GM18502 (cell line): ENCODE measurements around the gene TRIM39.

Experiments used
- ATAC-seq: cut with Tn5 transposase; IDR thresholded peaks from one replicate; pipeline ENCODE4 v1.9.1; 2021; ENCODE audit warnings: mild to moderate bottlenecking; ENCODE audit not compliant: unreplicated experiment, poor library complexity

TRIM39 gene

DNA sequence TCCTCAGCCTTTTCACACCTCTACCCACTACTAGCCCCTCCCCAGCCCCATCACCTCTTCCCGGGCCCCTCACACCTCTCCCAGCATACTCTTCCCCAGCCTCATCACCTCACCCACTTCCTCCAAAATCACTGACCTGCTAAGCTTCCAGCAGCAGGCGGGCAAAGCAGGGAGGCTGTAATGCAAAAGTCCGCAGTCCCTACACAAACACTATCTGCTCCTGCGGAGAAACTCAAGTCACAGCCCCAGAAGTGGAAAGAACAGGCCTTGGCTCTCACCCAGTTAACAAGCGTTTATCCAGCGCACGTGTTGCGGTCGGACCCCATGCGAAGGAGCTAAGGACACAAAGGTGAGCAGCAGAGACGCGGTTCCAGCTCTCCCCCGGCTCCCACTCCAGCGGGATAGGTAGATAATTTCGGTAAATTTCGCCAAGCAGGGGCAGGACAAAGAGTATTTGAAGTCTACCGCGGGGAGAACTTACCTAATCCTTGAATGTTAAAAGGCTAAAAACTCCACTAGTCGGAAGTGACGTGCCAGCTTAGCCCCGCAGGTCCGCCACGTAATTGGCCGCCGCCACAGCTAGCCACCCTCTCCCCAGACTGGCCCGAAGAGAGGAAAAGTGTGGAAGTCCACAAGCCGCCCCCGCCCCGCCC, 728 bp upstream of the TRIM39 start:
- ATAC-seq = peak; percentile 44

DNA sequence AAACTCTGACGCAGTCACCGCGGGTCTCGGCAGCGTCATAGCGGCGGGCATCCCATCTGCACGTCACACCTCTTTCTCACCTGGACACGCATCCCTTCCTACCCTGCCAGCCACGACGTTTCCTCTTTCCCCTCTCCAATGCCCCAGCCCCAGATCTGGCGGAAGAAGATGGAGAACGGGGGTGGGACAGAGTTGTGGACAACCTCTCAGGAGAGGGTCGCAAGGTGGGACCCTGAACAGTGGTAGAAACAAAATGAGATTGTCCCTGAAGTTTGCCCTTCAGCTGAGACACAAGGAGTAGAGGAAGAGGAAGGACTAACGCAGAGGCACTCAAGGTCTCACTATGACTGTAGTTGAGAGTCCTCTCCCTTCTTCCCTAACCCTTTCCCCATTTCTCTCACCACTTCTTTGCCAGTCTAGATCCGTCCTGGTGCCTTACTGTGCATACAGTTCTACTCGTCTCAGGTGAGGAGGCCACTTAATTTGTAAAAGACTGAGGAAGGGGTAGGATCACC, 562 bp downstream of the TRIM39 start:
- no peak for ATAC-seq

DNA sequence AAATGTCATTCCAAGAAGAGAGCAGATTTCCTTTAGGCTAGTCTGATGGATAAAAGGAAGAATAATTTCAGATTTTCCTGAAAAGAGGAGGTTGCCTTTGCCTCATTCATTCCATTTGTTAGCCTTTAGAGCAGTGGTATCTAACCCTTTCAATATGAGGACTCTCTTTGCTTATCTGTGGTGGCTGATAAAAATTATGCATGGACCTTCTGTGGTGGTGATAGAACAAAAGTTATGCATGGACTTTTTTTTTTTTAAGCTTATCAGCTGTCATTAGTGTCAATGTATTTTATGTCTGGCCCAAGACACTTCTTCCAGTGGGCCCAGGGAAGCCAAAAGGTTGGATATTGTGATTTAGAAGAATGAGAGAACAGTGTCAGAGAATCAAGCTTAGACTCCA, 1.7 kb downstream of the TRIM39 start:
- ATAC-seq = no peak

DNA sequence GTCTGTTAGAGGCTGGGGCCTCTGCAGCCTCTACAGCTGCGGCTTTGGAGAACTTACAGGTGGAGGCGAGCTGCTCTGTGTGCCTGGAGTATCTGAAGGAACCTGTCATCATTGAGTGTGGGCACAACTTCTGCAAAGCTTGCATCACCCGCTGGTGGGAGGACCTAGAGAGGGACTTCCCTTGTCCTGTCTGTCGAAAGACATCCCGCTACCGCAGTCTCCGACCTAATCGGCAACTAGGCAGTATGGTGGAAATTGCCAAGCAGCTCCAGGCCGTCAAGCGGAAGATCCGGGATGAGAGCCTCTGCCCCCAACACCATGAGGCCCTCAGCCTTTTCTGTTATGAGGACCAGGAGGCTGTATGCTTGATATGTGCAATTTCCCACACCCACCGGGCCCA, 2.6 kb downstream of the TRIM39 start:
- ATAC-seq = no peak

DNA sequence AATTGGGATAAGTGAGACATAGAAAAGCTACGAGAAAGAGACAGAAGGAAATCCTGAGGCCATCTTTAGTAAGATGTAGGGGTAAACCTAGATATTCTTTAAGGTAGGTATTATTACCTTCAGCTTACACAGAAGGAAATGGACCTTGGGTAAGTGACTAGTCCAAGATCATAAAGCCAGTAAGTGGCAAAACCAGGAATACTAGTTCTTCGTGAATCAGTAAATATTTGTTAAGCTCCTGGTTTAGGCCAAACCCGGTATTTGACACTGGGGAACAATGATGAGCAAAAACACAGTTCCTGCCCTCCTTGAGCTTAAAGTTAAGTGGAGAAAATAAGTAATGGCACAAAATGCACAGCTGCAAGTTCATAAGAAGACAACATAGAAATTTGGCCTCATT, 5.3 kb downstream of the TRIM39 start:
- no peak for ATAC-seq

DNA sequence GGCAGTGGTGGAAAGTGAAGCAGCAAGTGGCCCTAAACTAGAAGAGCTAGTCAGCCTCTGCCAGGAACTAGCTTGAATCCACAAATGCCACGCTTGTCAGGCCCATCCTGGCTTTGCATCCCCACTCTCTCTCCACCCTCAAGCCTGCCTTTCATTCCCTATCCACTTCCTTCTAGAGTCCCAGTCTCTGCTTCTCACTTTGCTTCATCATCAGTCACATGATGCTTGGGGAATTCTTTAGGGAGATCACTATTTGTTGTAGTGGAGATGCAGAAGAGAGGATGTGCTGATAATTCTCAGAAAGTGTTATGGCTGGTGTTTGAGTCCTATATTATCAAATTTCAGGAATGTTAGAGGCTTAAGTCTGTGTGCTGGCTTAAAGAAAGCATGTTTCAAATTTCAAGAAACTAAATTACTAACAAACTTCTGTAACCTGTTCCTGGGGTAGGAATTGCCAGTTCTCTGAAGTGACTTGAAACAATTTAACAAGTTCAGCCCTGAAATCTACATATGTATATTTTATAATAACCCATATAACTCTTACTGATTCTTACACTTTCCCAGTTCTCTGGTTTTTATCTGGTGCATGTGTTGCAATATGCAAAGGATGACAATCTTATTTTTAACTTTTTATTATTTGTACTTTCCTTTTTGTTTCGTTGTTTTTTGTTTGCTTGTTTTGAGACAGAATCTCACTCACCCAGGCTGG, 7.5 kb downstream of the TRIM39 start:
- ATAC-seq = no peak

DNA sequence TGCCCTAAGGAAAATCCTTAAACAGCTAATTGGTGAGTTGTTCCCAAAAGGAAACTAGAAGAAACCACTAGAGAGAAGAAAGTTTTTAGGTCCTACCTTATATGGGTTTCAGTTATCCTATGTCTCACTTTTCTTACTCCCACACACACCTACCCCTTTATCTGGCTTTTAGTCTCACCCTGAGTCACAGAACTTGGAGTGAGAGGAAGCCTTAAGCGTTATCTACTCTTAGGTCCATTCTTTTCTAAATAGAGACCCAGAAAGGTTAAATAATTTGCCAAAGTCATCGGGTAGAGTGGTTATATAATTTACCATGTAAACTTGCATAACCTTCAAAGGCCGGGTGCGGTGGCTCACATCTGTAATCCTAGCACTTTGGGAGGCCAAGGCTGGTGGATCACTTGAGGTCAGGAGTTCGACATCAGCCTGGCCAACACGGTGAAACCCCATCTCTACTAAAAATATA, 13.9 kb downstream of the TRIM39 start:
- ATAC-seq = no peak

DNA sequence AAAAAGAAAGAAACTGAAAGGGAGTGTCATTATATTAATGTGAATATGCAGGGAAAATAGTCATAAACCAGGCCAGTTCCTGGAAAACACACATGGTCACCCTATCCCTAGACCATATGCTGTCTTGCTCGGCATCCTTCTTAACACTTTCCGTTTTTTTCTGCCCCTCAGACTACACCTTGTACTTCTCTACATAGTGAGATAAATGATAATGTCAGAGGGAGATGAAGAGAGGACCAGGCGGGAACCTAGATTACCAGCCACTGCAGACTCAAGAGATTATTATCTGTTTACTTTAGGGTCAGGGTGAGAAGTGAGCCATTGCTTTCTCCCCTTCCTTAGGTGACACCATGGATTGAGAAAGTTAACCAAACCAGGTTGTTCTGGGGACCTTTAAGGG, 14.5 kb downstream of the TRIM39 start:
- no peak for ATAC-seq

DNA sequence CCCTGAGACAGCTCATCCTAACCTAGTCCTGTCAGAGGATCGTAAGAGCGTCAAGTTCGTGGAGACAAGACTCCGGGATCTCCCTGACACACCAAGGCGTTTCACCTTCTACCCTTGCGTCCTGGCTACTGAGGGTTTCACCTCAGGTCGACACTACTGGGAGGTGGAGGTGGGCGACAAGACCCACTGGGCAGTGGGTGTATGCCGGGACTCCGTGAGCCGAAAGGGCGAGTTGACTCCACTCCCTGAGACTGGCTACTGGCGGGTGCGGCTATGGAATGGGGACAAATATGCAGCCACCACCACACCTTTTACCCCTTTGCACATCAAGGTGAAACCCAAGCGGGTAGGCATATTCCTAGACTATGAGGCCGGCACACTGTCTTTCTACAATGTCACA, 15.0 kb downstream of the TRIM39 start:
- ATAC-seq = no peak

DNA sequence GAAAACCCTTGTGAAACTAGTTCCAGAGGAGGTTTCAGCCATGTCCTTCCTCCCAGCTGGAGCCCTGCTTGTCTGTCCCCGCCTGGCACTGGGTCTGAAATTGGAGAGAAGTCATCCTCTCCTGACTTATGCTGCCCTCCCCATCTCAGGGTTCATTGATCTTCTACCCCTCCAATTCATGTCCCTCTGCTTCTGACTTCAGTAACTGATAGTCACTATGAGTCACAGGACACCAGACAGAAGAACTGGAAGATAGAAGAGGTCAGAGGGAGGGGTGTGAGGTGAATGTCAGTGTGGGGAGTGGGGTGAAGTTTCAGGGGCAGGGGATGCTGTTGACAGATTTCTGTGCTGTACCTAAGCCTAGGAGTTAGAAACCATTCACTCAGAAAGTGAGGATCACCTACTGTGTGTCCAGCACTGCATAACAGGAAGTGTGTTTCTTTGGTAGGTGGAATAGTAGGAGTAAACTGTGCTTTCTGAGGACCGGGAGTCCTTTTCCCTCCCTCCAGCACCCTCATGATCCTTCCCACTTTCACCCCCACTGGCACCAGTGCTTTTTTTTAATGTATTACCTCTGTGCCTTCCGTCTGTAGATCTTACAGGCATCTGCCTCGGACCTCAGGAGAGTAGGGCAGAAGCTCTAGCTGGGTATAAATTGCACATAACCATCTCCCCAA, 17.6 kb downstream of the TRIM39 start:
- ATAC-seq = no peak

DNA sequence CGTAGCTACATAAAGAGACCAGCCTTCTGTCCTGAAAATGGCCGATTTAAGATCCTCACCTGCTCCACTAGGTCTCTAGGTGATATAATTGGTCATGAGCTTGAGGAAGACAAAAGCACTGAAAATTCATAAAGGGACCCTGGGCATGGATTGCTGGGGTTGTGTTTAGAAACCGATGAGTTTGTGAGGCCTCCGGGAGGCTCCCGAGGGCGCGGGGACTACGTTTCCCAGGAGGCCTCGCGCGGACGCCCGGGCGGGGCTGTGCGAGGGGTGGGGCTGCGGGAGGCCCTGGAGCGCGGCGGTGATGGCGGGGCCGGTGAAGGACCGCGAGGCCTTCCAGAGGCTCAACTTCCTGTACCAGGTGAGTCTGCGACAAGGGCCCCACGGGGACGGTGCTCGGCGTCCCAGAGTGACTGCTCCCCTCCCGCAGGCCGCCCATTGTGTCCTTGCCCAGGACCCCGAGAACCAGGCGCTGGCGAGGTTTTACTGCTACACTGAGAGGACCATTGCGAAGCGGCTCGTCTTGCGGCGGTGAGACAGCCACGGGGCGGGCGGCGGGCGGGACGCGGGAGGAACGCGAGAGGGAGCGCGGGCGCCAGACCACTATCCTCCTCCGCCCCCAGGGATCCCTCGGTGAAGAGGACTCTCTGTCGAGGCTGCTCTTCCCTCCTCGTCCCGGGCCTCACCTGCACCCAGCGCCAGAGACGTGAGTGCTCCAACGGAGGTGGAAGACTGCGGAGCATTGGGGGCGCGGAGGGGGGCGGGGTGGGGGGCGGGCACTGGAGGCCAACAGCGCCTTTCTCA, 18.3 kb downstream of the TRIM39 start, which contains the start of gene RPP21:
Gene RPP21, plus strand, starts transcription at position 289 of the 804 bp plus-strand sequence. Its CDS starts 16 bp downstream, at position 305.
- ATAC-seq = peak; percentile 94

DNA sequence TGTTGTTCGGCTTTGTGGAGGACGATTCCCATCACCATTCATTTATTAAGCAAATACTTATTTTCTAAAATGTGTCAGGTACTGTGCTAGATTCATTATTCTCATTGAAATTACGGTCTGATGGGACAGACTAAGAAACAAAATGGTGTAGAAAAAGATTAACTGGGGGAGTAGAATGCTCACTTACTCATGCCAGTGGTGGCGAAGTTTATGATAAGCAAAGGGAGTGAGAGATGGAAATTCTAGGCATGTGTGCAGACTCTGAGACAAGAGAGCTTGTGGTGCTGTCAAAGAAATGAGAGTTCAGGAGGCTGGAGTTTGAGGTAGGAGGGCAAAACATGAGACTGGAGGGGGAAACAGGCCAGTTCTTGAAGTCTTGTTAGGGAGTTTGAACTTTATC, 19.1 kb downstream of the TRIM39 start:
- no peak for ATAC-seq

DNA sequence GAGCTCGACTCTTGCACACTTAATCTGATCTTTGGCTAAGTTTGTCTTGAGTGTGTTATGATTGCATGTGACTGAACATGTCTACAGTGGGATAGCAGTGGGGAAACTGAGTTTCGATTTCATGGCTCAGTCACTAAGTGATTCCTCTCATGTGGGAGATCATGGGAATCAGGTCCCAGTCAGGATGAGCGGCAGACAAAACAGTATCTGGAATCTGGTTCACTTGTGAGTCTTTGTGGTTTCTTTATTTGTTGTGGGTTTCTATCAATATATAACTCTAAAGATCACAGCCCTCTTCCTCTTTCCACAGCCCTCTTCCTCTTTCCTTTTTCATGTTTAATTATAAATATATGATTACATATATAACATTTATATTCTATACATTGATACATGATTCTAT, 22.2 kb downstream of the TRIM39 start:
- ATAC-seq = no peak

DNA sequence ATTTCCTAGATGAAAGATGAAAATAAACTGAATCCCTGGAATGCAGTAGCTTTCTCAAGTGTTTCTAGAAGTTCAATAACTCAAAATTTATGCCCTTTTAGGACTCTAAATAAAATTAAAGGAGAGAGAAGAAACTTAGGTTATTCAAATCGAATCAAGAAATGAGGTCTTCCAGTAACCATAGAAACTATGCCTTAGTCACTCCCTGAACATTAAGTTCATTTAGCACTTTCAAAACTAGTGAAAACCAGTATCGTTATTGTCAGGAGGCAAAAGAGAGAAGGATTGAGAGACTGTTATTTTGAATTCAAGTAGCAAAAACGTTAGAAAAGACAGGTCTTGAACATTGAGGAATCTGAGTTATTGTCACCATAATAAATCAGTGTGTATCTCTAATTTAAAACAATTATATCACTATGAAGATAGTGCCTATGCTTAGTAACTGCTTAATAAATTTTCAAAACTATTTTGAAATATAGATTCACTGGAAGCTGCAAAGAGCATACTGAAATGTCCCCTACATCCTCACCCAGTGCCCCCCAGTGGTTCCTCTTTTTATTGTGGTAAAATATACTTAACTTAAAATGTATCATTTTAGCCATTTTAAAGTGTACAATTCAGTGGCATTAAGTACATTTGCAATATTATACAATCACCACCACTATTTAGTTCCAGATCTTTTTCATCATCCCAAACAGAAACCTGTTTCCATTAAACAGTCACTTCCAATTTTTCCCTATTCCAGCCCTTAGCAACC, 22.9 kb downstream of the TRIM39 start:
- ATAC-seq = no peak

DNA sequence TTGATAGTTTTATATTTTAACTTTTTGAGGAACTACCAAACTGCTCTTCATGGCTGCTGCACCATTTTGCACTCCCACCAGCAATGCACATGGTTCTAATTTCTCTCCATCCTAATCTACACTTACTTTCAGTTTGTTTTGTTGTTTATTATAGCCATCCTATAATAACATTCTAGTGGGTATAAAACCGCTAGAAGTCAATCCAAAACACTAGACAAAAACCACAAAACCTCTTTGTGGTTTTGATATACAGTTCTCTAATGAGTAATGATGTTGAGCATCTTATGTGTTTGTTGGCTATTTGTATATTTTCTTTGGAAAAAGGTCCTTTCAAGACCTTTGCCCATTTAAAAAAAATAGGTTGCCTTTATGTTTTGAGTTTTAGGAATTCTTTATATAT, 23.8 kb downstream of the TRIM39 start:
- no peak for ATAC-seq

DNA sequence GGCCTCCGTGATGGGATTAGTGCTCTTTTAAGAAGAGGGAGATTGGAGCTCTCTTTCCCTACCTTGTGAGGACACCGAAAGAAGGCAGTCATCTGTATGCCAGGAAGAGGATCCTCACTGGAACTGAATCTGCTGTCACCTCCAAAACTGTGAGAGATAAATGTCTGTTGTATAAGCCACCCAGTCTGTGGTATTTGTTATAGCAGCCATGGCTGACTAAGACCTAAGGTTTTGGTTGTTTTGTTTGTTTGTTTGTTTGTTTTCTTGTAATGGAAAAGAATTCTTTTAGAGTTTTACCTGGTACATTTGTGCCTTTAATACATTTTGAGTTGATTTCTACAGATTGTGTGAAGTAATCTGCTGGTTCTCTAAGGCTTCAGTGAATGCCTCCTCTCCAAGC, 25.8 kb downstream of the TRIM39 start:
- ATAC-seq = no peak

DNA sequence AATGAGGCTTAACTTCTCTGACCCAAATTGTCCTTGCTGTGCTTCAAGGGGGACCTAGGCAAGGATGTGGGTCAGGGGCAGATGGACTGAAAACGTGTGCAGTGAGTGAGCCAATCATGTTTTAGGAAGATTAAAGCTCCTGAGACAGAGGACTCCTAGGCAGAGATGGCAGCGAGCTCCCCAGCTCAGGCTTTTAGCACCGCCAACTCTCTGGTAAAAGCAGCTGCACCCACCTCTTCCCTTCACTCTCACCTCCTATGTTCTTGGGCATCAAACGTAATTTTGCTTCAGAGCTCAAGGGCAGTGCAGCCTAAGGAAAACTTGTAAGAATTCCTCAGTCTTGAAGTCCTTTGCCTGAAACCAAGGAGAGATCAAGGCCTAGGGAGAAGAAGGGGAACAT, 28.6 kb downstream of the TRIM39 start:
- ATAC-seq = no peak

DNA sequence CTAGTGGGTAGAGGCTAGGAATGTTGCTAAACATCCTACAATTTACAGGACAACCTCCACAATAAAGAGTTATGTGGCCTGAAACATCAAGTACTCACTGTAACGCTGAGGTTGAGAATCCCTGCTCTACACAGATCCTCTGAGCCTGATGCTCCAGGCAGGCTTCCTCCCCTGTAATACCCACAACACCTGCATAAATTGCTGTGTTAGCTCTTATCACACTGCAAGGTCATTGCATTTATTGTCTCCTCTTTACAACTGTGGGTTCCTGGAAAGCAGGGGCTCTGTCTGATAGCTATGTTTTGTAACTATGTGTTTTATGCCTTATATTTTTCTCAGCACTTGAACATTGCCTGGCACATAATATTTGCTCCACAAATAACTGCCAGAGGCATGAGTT, 29.8 kb downstream of the TRIM39 start:
- no peak for ATAC-seq

DNA sequence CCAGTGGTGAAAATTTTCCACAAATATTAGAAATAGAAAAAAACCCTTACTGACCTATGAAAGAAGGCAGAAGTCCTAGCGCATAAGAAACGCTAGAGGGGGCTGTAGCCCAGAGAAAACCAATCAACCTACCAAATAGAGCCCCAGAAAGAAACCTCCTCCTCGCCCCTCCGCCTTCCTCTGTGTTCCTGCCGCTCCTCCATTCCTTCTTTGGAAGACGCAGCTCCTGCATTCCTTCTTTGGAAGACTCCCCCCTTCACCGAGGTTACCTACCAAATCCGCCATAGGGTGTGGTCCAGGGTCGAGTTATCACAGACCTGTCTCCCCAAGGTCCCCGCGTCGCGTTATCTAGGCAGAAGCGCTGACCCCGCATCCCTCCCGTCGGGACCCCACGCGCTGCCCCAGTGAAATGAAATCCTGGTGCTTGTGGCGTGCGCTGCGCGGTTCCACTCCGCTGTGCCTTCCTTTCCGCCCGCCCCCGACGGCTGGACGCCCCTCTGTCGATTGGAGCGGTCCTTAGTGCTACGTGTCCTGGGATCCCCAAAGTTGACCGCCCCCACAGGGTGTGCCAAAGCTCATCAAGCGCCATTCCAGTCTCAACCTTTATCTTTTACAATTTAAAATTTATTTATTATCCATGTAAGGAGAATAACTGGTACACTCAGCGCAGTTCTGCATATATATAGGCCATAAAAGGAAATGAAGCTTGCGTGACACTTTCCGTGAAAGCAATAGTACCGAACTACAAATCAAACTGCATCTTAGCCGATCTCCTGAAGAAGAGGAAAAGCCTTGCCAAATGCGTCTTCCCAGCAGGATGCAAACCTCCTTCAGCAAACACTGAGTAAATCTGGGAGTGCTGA, 31.2 kb downstream of the TRIM39 start:
- no peak for ATAC-seq
